NOMO-1 (cell line): ENCODE measurements around the gene CNFN.
"Not testable (repeated sequence)": the region's sequence is repeated elsewhere in the genome, so short reads cannot be mapped to it uniquely, and the experiment has no call there.

Source experiments
- DNase-seq, 2 experiments: peaks; one replicate each; lab custom pipeline; 2025; ENCODE audit not compliant: unreplicated experiment in 2 of 2; lab: John Stamatoyannopoulos, UW

Gene CNFN

GRCh38 chr19:42352301-42353259 lies 37.5 kb downstream of the CNFN start:
- DNase-seq, result no peak

- no peak for DNase-seq
These were observed 38.9 kb downstream of the CNFN start for GRCh38 chr19:42351079-42351735.

- no peak for DNase-seq
These were observed 39.7 kb downstream of the CNFN start for GRCh38 chr19:42350417-42350816.

- DNase-seq, result no peak
These were observed 40.6 kb downstream of the CNFN start for GRCh38 chr19:42349378-42350107.

GRCh38 chr19:42348211-42348610 lies 41.9 kb downstream of the CNFN start:
- no peak for DNase-seq

- DNase-seq, result no peak
These were observed 44.8 kb downstream of the CNFN start for GRCh38 chr19:42345191-42345812.

- no peak for DNase-seq
These were observed 45.7 kb downstream of the CNFN start for GRCh38 chr19:42344336-42344893.

GRCh38 chr19:42343344-42344110 lies 46.6 kb downstream of the CNFN start:
- no peak for DNase-seq

GRCh38 chr19:42339922-42340321 lies 50.2 kb downstream of the CNFN start:
- not testable (repeated sequence) for DNase-seq

GRCh38 chr19:42339126-42339860 lies 50.8 kb downstream of the CNFN start:
- not testable (repeated sequence) for DNase-seq
